GM12864 (cell line): ENCODE measurements around the gene ANTXR1.

Experiments
- DNase-seq: peaks from one replicate; pipeline ENCODE4 v3.0.0-alpha.2; 2011; ENCODE audit warnings: low read depth
- H3K4me3 ChIP-seq: 2 replicates; pipeline ENCODE4 v1.5.1; 2011; ENCODE audit warnings: mild to moderate bottlenecking, low read depth, low read length, control low read depth
- CTCF ChIP-seq: IDR thresholded peaks from 2 replicates; pipeline ENCODE4 v1.5.1; 2011; ENCODE audit warnings: low read depth, mild to moderate bottlenecking, moderate library complexity, low read length, control low read depth, inconsistent platforms; ENCODE audit errors: missing control alignments

The ANTXR1 gene

GRCh38 chr2:69181806-69182427, 168.9 kb downstream of the ANTXR1 start:
- TF ChIP-seq CTCF = no peak
- no peak overlapping the region for H3K4me3 ChIP-seq
- no peak for DNase-seq

GRCh38 chr2:69183659-69184058, 170.7 kb downstream of the ANTXR1 start:
- no peak overlapping the region for H3K4me3 ChIP-seq
- no peak for DNase-seq
- no peak for TF ChIP-seq CTCF

- DNase-seq = no peak
- TF ChIP-seq CTCF = no peak
- no peak overlapping the region for H3K4me3 ChIP-seq
Measured at GRCh38 chr2:69184224-69184623, 171.2 kb downstream of the ANTXR1 start.

GRCh38 chr2:69185807-69186206, 172.8 kb downstream of the ANTXR1 start:
- no peak for TF ChIP-seq CTCF
- H3K4me3 ChIP-seq = no peak overlapping the region
- DNase-seq = no peak

GRCh38 chr2:69186614-69187013, 173.6 kb downstream of the ANTXR1 start:
- TF ChIP-seq CTCF = no peak
- DNase-seq = no peak
- H3K4me3 ChIP-seq = no peak overlapping the region

GRCh38 chr2:69188182-69188900, 175.4 kb downstream of the ANTXR1 start:
- no peak for TF ChIP-seq CTCF
- no peak overlapping the region for H3K4me3 ChIP-seq
- no peak for DNase-seq
